Measurements from ENCODE around the gene SULT2B1.

SULT2B1 gene

GRCh38 chr19:48551437-48552302, at the start of gene SULT2B1:
Gene SULT2B1, plus strand, starts transcription at chr19:48552172. Its CDS starts 81 bp downstream, at chr19:48552253.
- H3K4me3 ChIP-seq (ENCODE audit: low read depth, low read length) = no peak within 1 kb of the TSS
- no peak for DNase-seq
- no peak within 1 kb of the TSS for H3K27ac ChIP-seq
- no peak for TF ChIP-seq CTCF (IDR thresholded peaks at IDR 0.05; ENCODE audit: low read depth, low read length, missing control alignments)
- H3K36me3 ChIP-seq (replicated peaks) = no peaks in the 10 kb centered on the region
- H3K27me3 ChIP-seq (replicated peaks) = no peaks in the 10 kb centered on the region
- in situ Hi-C loops (cut with HindIII; ENCODE audit: low pct_ligation_motif_present, low sequenced_read_pairs) = no loop called here

DNA sequence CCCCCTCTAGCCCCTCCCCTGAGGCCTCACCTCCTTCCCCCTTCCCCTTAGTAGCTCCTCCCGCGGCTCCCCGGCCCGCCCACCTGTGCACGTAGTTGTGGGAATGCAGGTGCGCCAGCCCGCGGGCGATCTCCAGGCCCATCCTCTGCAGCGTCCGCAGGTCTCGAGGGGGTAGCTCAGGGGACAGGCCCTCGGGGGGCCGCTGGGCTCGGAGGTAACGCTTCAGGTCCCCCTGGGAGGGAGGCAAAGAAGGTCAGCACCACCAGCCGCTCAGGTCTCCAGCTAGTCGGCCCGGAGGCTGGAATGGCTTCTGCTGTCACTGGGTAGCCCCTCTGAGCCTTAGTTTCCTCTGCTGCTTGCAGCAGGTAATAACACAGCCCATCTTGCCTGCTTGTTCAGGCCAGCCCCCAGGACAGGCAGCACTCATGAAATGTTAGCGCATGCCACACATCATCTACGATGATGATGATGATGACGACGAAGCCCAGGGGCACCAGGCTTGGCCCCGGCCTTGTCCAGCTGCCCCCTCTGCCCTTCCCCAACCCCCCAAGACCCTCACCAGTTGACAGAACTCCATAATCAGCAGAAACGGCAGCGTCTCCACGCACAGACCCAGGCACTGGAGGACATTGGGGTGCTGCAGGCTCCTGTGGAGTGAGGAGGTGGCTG, 49.5 kb upstream of the SULT2B1 start:
- no peak for TF ChIP-seq CTCF (IDR thresholded peaks at IDR 0.05; ENCODE audit: low read depth, low read length, missing control alignments)
- H3K4me3 ChIP-seq (ENCODE audit: low read depth, low read length) = no peak overlapping the region
- H3K27me3 ChIP-seq (replicated peaks) = peaks cover 29% of the 10 kb centered on the region
- H3K36me3 ChIP-seq (replicated peaks) = no peaks in the 10 kb centered on the region
- H3K27ac ChIP-seq = no peak overlapping the region
- in situ Hi-C loops (cut with HindIII; ENCODE audit: low pct_ligation_motif_present, low sequenced_read_pairs) = no loop called here
- DNase-seq = no peak

- Histone ChIP-seq H3K4me3 (ENCODE audit: low read depth, low read length) (no peak overlapping the region), H3K27me3 (replicated peaks) (peaks cover 9% of the 10 kb centered on the region), H3K36me3 (replicated peaks) (no peaks in the 10 kb centered on the region), H3K27ac (no peak overlapping the region)
- in situ Hi-C loops (cut with HindIII; ENCODE audit: low pct_ligation_motif_present, low sequenced_read_pairs) = no loop called here
- DNase-seq = no peak
- peak; percentile 65 for TF ChIP-seq CTCF (IDR thresholded peaks at IDR 0.05; ENCODE audit: low read depth, low read length, missing control alignments)
These were observed 45.7 kb upstream of the SULT2B1 start for GRCh38 chr19:48506138-48506733.

DNA sequence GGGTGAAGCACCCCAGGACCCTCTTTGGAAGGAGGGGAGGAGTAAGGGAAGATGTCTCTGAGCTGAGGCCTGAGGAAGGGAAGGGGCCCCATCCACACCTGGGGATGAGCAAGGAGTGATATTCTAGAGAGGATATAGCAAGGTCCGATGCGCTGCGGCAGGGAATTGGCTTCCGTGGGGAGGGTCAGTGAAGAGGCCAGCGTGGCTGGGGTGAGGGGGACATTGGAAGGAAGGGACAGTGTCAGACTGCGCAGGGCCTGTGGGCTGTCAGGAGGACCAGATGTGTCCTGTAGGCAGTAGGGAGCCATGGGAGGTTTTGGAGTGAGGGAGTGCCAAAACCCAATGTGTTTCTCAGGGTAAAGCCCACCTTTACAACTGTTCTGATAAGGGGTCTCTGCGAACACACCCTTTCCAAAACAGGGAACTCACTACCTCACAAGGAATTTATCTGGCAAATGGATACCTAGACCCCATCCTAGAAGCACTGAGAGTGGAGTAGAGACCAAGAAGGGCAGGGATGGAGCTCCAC, 44.0 kb upstream of the SULT2B1 start:
- no peak overlapping the region for H3K27ac ChIP-seq
- H3K27me3 ChIP-seq (replicated peaks) = peaks cover 11% of the 10 kb centered on the region
- no peak for DNase-seq
- H3K4me3 ChIP-seq (ENCODE audit: low read depth, low read length) = no peak overlapping the region
- TF ChIP-seq CTCF (IDR thresholded peaks at IDR 0.05; ENCODE audit: low read depth, low read length, missing control alignments) = no peak
- H3K36me3 ChIP-seq (replicated peaks) = no peaks in the 10 kb centered on the region
- in situ Hi-C loops (cut with HindIII; ENCODE audit: low pct_ligation_motif_present, low sequenced_read_pairs) = no loop called here

- DNase-seq = no peak
- Histone ChIP-seq H3K4me3 (ENCODE audit: low read depth, low read length) (no peak overlapping the region), H3K27ac (no peak overlapping the region), H3K36me3 (replicated peaks) (no peaks in the 10 kb centered on the region), H3K27me3 (replicated peaks) (peaks cover 11% of the 10 kb centered on the region)
- in situ Hi-C loops (cut with HindIII; ENCODE audit: low pct_ligation_motif_present, low sequenced_read_pairs) = no loop called here
- no peak for TF ChIP-seq CTCF (IDR thresholded peaks at IDR 0.05; ENCODE audit: low read depth, low read length, missing control alignments)
These were observed 43.1 kb upstream of the SULT2B1 start for GRCh38 chr19:48508729-48509411.
